ENCODE measurements around the gene SKP2. TPM values are rescaled to one million over a fixed set of nuclear protein-coding genes. Genes with fewer than 3 reads are reported as not detected.

SKP2 gene
- total RNA-seq, 1 donor = 7.6 TPM

DNA sequence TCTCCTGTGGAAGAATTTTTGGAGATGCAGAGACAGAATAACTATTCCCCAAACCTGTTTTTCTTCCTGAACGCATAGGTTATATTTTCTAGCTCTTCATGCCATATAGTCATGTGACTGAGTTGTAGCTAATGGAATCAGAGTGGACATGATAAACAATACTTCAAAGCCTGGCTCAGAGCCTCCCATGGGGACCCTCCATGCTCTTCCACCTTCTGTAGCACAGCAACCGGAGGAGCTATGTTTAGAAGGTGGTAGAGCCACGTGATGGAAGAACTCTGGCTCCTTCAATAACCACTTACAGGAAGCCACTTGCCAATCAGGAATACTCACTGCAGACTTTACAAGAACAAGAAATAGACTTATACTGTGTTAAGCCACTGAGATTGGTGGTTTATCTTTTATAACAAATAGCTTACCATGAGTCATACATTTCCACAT, 50.6 kb downstream of the SKP2 start:
- no peaks in the 10 kb centered on the region for H3K27me3 ChIP-seq (ENCODE audit: insufficient read depth, low read length)
- no peaks in the 10 kb centered on the region for H3K9me3 ChIP-seq (ENCODE audit: low read depth, low read length)
- H3K4me3 ChIP-seq (ENCODE audit: low read length) = no peak overlapping the region
- no peaks in the 10 kb centered on the region for H3K4me1 ChIP-seq (ENCODE audit: insufficient read depth, low read length)

- Histone ChIP-seq H3K9me3 (ENCODE audit: low read depth, low read length) (no peaks in the 10 kb centered on the region), H3K27me3 (ENCODE audit: insufficient read depth, low read length) (no peaks in the 10 kb centered on the region), H3K4me1 (ENCODE audit: insufficient read depth, low read length) (no peaks in the 10 kb centered on the region), H3K4me3 (ENCODE audit: low read length) (no peak overlapping the region)
Measured at GRCh38 chr5:36205329-36205728, 53.4 kb downstream of the SKP2 start.

- H3K4me3 ChIP-seq (ENCODE audit: low read length) = no peak overlapping the region
- H3K27me3 ChIP-seq (ENCODE audit: insufficient read depth, low read length) = no peaks in the 10 kb centered on the region
- H3K9me3 ChIP-seq (ENCODE audit: low read depth, low read length) = no peaks in the 10 kb centered on the region
- H3K4me1 ChIP-seq (ENCODE audit: insufficient read depth, low read length) = no peaks in the 10 kb centered on the region
Measured at GRCh38 chr5:36206913-36207312, 55.0 kb downstream of the SKP2 start.

- Histone ChIP-seq H3K27me3 (ENCODE audit: insufficient read depth, low read length) (no peaks in the 10 kb centered on the region), H3K4me1 (ENCODE audit: insufficient read depth, low read length) (no peaks in the 10 kb centered on the region), H3K9me3 (ENCODE audit: low read depth, low read length) (no peaks in the 10 kb centered on the region)
Measured at GRCh38 chr5:36208786-36209185, 56.9 kb downstream of the SKP2 start.

GRCh38 chr5:36209664-36210063, 57.8 kb downstream of the SKP2 start:
- H3K27me3 ChIP-seq (ENCODE audit: insufficient read depth, low read length) = no peaks in the 10 kb centered on the region
- no peaks in the 10 kb centered on the region for H3K4me1 ChIP-seq (ENCODE audit: insufficient read depth, low read length)
- no peaks in the 10 kb centered on the region for H3K9me3 ChIP-seq (ENCODE audit: low read depth, low read length)
- H3K4me3 ChIP-seq (ENCODE audit: low read length) = no peak overlapping the region

More at GRCh38 chr5:36208786-36209185, 56.9 kb downstream of the SKP2 start:
- no peak overlapping the region for H3K4me3 ChIP-seq (ENCODE audit: low read length)

GRCh38 chr5:36214436-36214835, 62.5 kb downstream of the SKP2 start:
- Histone ChIP-seq H3K9me3 (ENCODE audit: low read depth, low read length) (no peaks in the 10 kb centered on the region), H3K4me3 (ENCODE audit: low read length) (no peak overlapping the region), H3K27me3 (ENCODE audit: insufficient read depth, low read length) (no peaks in the 10 kb centered on the region), H3K4me1 (ENCODE audit: insufficient read depth, low read length) (no peaks in the 10 kb centered on the region)

DNA sequence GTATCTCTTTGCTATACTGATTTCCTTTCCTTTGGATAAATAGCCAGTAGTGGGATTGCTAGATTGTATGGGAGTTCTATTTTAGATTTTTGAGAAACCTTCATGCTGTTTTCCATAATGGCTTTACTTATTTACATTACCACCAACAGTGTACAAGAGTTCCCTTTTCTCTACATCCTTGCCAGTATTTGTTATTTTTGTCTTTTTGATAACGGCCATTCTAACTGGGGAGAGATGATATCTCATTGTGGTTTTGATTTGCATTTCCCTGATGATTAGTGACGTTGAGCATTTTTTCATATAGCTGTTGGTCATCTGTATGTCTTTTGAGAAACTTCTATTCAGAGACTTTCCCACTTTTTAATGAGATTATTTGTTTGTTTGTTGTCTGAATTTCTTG, 64.0 kb downstream of the SKP2 start:
- Histone ChIP-seq H3K27me3 (ENCODE audit: insufficient read depth, low read length) (no peaks in the 10 kb centered on the region), H3K9me3 (ENCODE audit: low read depth, low read length) (no peaks in the 10 kb centered on the region), H3K4me1 (ENCODE audit: insufficient read depth, low read length) (no peaks in the 10 kb centered on the region), H3K4me3 (ENCODE audit: low read length) (no peak overlapping the region)

DNA sequence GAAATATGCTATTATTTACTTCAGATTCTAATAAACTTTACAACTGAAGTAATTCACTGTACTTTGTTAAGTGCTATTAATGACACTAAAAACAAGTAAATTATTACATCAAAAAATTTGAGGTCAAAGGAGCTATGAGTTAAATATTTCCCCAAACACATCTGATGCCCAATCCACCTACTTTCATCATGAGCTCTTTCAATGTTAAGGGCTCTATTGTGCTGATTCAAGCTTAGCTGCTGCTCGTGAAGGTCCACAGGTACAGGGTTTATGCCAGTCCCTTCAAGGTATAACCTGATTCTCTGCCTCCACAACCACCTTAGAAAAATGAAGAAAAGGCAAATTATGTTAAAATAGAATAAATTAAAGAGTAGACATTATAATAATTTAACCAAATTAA, 65.7 kb downstream of the SKP2 start:
- H3K27me3 ChIP-seq (ENCODE audit: insufficient read depth, low read length) = no peaks in the 10 kb centered on the region
- no peak overlapping the region for H3K4me3 ChIP-seq (ENCODE audit: low read length)
- H3K9me3 ChIP-seq (ENCODE audit: low read depth, low read length) = no peaks in the 10 kb centered on the region
- no peaks in the 10 kb centered on the region for H3K4me1 ChIP-seq (ENCODE audit: insufficient read depth, low read length)

DNA sequence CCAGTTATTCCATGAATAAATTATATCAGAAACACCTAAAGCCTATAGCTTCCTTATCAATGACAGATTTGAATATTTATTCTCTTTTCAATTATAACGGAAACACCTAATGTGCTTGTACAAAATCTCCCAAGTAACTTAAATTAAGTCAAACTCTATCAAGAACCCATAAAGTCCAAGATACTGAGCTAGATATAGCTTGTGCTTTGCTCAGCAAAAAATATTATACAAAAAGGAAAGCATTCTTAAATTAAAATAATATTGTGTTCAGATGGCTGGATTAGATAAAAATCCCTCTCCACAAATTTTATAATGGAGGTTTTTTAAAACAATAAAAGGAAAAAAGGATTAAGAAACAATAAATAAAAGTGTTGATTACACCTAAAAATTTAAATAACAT, 66.1 kb downstream of the SKP2 start:
- H3K9me3 ChIP-seq (ENCODE audit: low read depth, low read length) = no peaks in the 10 kb centered on the region
- no peak overlapping the region for H3K4me3 ChIP-seq (ENCODE audit: low read length)
- no peaks in the 10 kb centered on the region for H3K4me1 ChIP-seq (ENCODE audit: insufficient read depth, low read length)
- no peaks in the 10 kb centered on the region for H3K27me3 ChIP-seq (ENCODE audit: insufficient read depth, low read length)

GRCh38 chr5:36222620-36223019, 70.7 kb downstream of the SKP2 start:
- no peaks in the 10 kb centered on the region for H3K4me1 ChIP-seq (ENCODE audit: insufficient read depth, low read length)
- H3K9me3 ChIP-seq (ENCODE audit: low read depth, low read length) = no peaks in the 10 kb centered on the region
- H3K4me3 ChIP-seq (ENCODE audit: low read length) = no peak overlapping the region
- H3K27me3 ChIP-seq (ENCODE audit: insufficient read depth, low read length) = no peaks in the 10 kb centered on the region

GRCh38 chr5:36227046-36227445, 75.1 kb downstream of the SKP2 start:
- Histone ChIP-seq H3K4me3 (ENCODE audit: low read length) (no peak overlapping the region), H3K9me3 (ENCODE audit: low read depth, low read length) (no peaks in the 10 kb centered on the region), H3K27me3 (ENCODE audit: insufficient read depth, low read length) (no peaks in the 10 kb centered on the region), H3K4me1 (ENCODE audit: insufficient read depth, low read length) (no peaks in the 10 kb centered on the region)

DNA sequence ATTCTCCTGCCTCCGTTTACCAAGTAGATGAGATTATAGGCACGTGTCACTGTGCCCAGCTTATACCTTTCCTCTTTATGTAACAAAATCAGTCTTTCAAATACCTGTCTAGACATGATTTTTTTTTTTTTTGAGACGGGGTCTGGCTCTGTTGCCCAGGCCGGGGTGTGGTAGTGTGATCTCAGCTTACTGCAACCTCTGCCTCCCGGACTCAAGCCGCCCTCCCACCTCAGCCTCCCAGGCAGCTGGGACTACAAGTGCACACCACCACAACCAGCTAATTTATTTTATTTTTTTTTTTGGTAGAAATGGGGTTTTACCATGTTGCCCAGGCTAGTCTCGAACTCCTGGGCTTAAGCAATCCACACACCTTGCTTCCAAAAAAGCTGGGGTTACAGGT, 76.6 kb downstream of the SKP2 start:
- H3K4me3 ChIP-seq (ENCODE audit: low read length) = no peak overlapping the region
- H3K4me1 ChIP-seq (ENCODE audit: insufficient read depth, low read length) = no peaks in the 10 kb centered on the region
- no peaks in the 10 kb centered on the region for H3K27me3 ChIP-seq (ENCODE audit: insufficient read depth, low read length)
- H3K9me3 ChIP-seq (ENCODE audit: low read depth, low read length) = no peaks in the 10 kb centered on the region

GRCh38 chr5:36230151-36230790, 78.4 kb downstream of the SKP2 start:
- H3K9me3 ChIP-seq (ENCODE audit: low read depth, low read length) = no peaks in the 10 kb centered on the region
- H3K4me3 ChIP-seq (ENCODE audit: low read length) = no peak overlapping the region
- no peaks in the 10 kb centered on the region for H3K27me3 ChIP-seq (ENCODE audit: insufficient read depth, low read length)
- no peaks in the 10 kb centered on the region for H3K4me1 ChIP-seq (ENCODE audit: insufficient read depth, low read length)

DNA sequence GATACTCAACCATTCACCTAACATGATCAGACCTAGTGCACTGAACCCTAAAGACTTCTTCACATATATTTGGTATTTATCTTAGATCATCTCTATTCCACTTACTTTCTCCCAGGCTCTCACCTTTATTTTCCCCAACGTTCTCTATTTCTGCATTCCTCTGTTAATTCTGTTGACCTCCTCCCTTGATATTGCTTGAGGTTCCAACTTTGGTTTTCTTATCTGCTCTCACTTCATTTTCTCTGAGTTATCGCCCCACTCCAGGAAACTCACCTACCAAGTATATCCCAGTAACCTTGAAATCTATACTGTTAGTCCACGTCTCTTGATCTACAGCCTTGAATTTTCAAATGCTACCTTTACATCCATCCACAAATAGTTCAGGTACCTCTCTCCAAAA, 80.6 kb downstream of the SKP2 start:
- no peaks in the 10 kb centered on the region for H3K4me1 ChIP-seq (ENCODE audit: insufficient read depth, low read length)
- no peaks in the 10 kb centered on the region for H3K9me3 ChIP-seq (ENCODE audit: low read depth, low read length)
- H3K4me3 ChIP-seq (ENCODE audit: low read length) = no peak overlapping the region
- H3K27me3 ChIP-seq (ENCODE audit: insufficient read depth, low read length) = no peaks in the 10 kb centered on the region

Measured in mononuclear cell (primary cell).